Gastroesophageal sphincter (tissue), 3 donors: Measurements from ENCODE around the gene RGPD6.
"Not testable (repeated sequence)": the region's sequence is repeated elsewhere in the genome, so short reads cannot be mapped to it uniquely, and the experiment has no call there.

ENCODE experiments used
- POLR2A ChIP-seq, 2 donors: fragments of 450-650 bp; IDR thresholded peaks; one replicate each; pipeline ENCODE4 v1.6.1; 2017; ENCODE audit warnings: antibody characterized with exemption in 2 of 2, mild to moderate bottlenecking in 2 of 2, moderate library complexity in 1 of 2
- TF ChIP-seq, protein P1 (sequence below), 4 experiments: fragments of 200-600 bp in 2 of 4; fragments of 450-650 bp in 2 of 4; sonication (generic) in 1 of 4; IDR thresholded peaks; one replicate each; pipeline ENCODE4 v1.5.1; 2017 to 2019; ENCODE audit warnings: antibody characterized with exemption in 4 of 4, mild to moderate bottlenecking in 2 of 4, moderate library complexity in 2 of 4

DNA sequence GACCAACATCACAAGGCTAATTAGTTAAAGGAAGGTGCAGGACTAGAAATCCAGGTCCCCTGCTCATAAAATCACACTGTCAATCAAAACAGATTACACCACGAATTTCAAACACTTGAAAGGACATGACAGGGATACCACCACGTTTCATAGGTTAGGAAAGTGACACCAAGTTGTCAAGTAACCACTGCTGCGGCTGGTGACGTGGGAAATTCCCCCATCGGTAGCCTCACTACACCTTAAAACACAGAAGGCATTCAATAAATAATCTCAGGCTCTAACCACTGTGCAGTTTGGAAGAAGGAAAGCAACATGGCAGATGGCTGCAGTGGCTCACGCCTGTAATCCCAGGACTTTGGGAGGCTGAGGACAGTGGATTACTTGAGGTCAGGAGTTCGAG, 108.1 kb downstream of the RGPD6 start:
- TF ChIP-seq, protein P1, sequence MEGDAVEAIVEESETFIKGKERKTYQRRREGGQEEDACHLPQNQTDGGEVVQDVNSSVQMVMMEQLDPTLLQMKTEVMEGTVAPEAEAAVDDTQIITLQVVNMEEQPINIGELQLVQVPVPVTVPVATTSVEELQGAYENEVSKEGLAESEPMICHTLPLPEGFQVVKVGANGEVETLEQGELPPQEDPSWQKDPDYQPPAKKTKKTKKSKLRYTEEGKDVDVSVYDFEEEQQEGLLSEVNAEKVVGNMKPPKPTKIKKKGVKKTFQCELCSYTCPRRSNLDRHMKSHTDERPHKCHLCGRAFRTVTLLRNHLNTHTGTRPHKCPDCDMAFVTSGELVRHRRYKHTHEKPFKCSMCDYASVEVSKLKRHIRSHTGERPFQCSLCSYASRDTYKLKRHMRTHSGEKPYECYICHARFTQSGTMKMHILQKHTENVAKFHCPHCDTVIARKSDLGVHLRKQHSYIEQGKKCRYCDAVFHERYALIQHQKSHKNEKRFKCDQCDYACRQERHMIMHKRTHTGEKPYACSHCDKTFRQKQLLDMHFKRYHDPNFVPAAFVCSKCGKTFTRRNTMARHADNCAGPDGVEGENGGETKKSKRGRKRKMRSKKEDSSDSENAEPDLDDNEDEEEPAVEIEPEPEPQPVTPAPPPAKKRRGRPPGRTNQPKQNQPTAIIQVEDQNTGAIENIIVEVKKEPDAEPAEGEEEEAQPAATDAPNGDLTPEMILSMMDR (IDR thresholded peaks at IDR 0.05): not testable (repeated sequence)
- not testable (repeated sequence) for TF ChIP-seq POLR2A (IDR thresholded peaks at IDR 0.05)
